Keratinocyte (primary cell): ENCODE data around the gene DEF6. TPM values are rescaled to one million over a fixed set of nuclear protein-coding genes. Genes with fewer than 3 reads are reported as not detected.

Experiments used
- DNase-seq: peaks from one replicate; pipeline ENCODE4 v3.0.0-alpha.2; 2011; ENCODE audit warnings: low read depth, missing footprints, low spot score
- FAIRE-seq: peaks from 2 replicates; lab custom pipeline; 2011; peaks lifted over from hg19 to GRCh38; lab: Jason Lieb, UNC
- H2AFZ ChIP-seq: 2 replicates; pipeline ENCODE4 v1.6.0; 2012; ENCODE audit warnings: low read length, control low read depth, inconsistent platforms; ENCODE audit not compliant: control insufficient read depth
- H3K27ac ChIP-seq: 2 replicates; pipeline ENCODE4 v1.5.1; 2011; ENCODE audit warnings: low read length; ENCODE audit not compliant: control insufficient read depth, insufficient read depth
- H3K27me3 ChIP-seq: 3 replicates; pipeline ENCODE4 v1.6.0; 2011; ENCODE audit warnings: low read length; ENCODE audit not compliant: control insufficient read depth, insufficient read depth; ENCODE audit errors: extremely low read depth
- H3K36me3 ChIP-seq, 2 experiments: 2 replicates in 1 of 2; 3 replicates in 1 of 2; pipeline ENCODE4 v1.5.1; 2011; ENCODE audit warnings: low read length in 2 of 2, mild to moderate bottlenecking in 1 of 2; ENCODE audit not compliant: control insufficient read depth in 2 of 2, insufficient read depth in 2 of 2; ENCODE audit errors: extremely low read depth in 1 of 2
- H3K4me1 ChIP-seq: 3 replicates; pipeline ENCODE4 v1.5.1; 2011; ENCODE audit warnings: low read length; ENCODE audit not compliant: control insufficient read depth, insufficient read depth; ENCODE audit errors: extremely low read depth
- H3K4me2 ChIP-seq: 3 replicates; pipeline ENCODE4 v1.6.0; 2011; ENCODE audit warnings: low read depth, low read length; ENCODE audit not compliant: control insufficient read depth, insufficient read depth; ENCODE audit errors: extremely low read depth
- H3K4me3 ChIP-seq, 3 experiments: fragments of 200-600 bp in 1 of 3; sonication (generic) in 1 of 3; 2 replicates in 2 of 3; 3 replicates in 1 of 3; pipeline ENCODE4 v1.5.1; 2011 to 2016; ENCODE audit warnings: low read length in 3 of 3, mild to moderate bottlenecking in 3 of 3, control low read depth in 2 of 3, inconsistent platforms in 1 of 3, low read depth in 1 of 3, mixed read lengths in 1 of 3, mixed run types in 1 of 3, moderate library complexity in 1 of 3; ENCODE audit not compliant: control insufficient read depth in 2 of 3, insufficient read depth in 2 of 3; ENCODE audit errors: extremely low read depth in 1 of 3
- H3K79me2 ChIP-seq: 2 replicates; pipeline ENCODE4 v1.6.0; 2012; ENCODE audit warnings: low read length; ENCODE audit not compliant: control insufficient read depth, insufficient read depth
- H3K9ac ChIP-seq: 3 replicates; pipeline ENCODE4 v1.6.0; 2011; ENCODE audit warnings: low read length; ENCODE audit not compliant: control insufficient read depth, insufficient read depth; ENCODE audit errors: extremely low read depth
- H3K9me1 ChIP-seq: 3 replicates; pipeline ENCODE4 v1.6.0; 2011; ENCODE audit warnings: low read length; ENCODE audit not compliant: control insufficient read depth, insufficient read depth; ENCODE audit errors: extremely low read depth
- H3K9me3 ChIP-seq: 2 replicates; pipeline ENCODE4 v1.5.1; 2012; ENCODE audit warnings: low read depth, low read length; ENCODE audit not compliant: control insufficient read depth
- H4K20me1 ChIP-seq: 3 replicates; pipeline ENCODE4 v1.6.0; 2011; ENCODE audit warnings: low read length; ENCODE audit not compliant: control insufficient read depth, insufficient read depth; ENCODE audit errors: extremely low read depth
- CTCF ChIP-seq, 3 experiments: IDR thresholded peaks in 1 of 3; conservative IDR thresholded peaks in 1 of 3; optimal IDR thresholded peaks in 1 of 3; 2 replicates in 2 of 3; 3 replicates in 1 of 3; pipeline versions ENCODE3 to v1.5.1; 2011; ENCODE audit warnings: low read length in 3 of 3, mild to moderate bottlenecking in 3 of 3, moderate library complexity in 2 of 3, control low read depth in 1 of 3, inconsistent platforms in 1 of 3; ENCODE audit not compliant: insufficient read depth in 2 of 3; ENCODE audit errors: extremely low read depth in 1 of 3
- EZH2 ChIP-seq: IDR thresholded peaks from one replicate; pipeline ENCODE4 v1.6.1; 2012; ENCODE audit warnings: inconsistent platforms, mild to moderate bottlenecking, low read length, moderate library complexity
- dilution Hi-C: fragments of 300-500 bp; cut with MboI; formaldehyde crosslinking; loops from one replicate; pipeline ENCODE4 v1.7.0; 2020; ENCODE audit warnings: low sequenced_read_pairs; ENCODE audit not compliant: extremely low pct_ligation_motif_present
- polyA plus RNA-seq, 5 experiments: library from polyadenylated mRNA; depleted of rRNA in 3 of 5; stranded (reverse) in 3 of 5; stranded (forward) in 1 of 5; unstranded in 1 of 5; fragments of >200 nt; gene quantifications; 1 replicate in 1 of 5; 2 replicates in 3 of 5; 3 replicates in 1 of 5; pipeline versions ENCODE4 v1.2.1 to v1.2.3, GENCODE V29; 2011 to 2012; ENCODE audit warnings: missing spikeins in 2 of 5, low read depth in 1 of 5, low replicate concordance in 1 of 5

The DEF6 gene
- polyA plus RNA-seq, 1 donor (not counting 4 experiments of a cell fraction or from before 2014, with no cell fraction given), result 17.3 TPM

- Histone ChIP-seq H3K9me3 (no peaks in the 10 kb centered on the region), H4K20me1 (no peaks in the 10 kb centered on the region), H3K27me3 (no peaks in the 10 kb centered on the region), H3K9ac (no peak overlapping the region), H3K27ac (peak overlapping the region; percentile 62), H2AFZ (no peak overlapping the region), H3K36me3 (peaks cover 4 to 10% of the 10 kb centered on the region in 2 experiments), H3K4me3 (no peak overlapping the region), H3K9me1 (peaks cover 4% of the 10 kb centered on the region), H3K79me2 (peaks cover 37% of the 10 kb centered on the region), H3K4me2 (peak overlapping the region; percentile 73), H3K4me1 (peaks cover 20% of the 10 kb centered on the region)
- no peak for TF ChIP-seq CTCF (optimal IDR thresholded peaks at IDR 0.05 in 1 of 3, IDR thresholded peaks at IDR 0.05 in 1 of 3, conservative IDR thresholded peaks at IDR 0.05 in 1 of 3; ENCODE audit: extremely low read depth in 1 of 3, insufficient read depth in 2 of 3, low read length in 3 of 3)
- no peak for TF ChIP-seq EZH2
- dilution Hi-C loops, result no loop called here
- FAIRE-seq (no peak), DNase-seq (no peak)
These were observed 43.9 kb downstream of the DEF6 start for GRCh38 chr6:35341557-35341956.

- H3K4me1 ChIP-seq, result peaks cover 20% of the 10 kb centered on the region
- peak within 1 kb of the TSS; percentile 82 for H2AFZ ChIP-seq
- H3K79me2 ChIP-seq, result peaks cover 40% of the 10 kb centered on the region
- H4K20me1 ChIP-seq, result no peaks in the 10 kb centered on the region
- peak within 1 kb of the TSS; percentile 68 to 90 (median 81) for H3K4me3 ChIP-seq
- DNase-seq, result peak; percentile 85
- TF ChIP-seq CTCF (optimal IDR thresholded peaks at IDR 0.05 in 1 of 3, IDR thresholded peaks at IDR 0.05 in 1 of 3, conservative IDR thresholded peaks at IDR 0.05 in 1 of 3; ENCODE audit: extremely low read depth in 1 of 3, insufficient read depth in 2 of 3, low read length in 3 of 3), result peak; percentile 91 to 97 (median 94)
- no peak for TF ChIP-seq EZH2
- peak within 1 kb of the TSS; percentile 99 for H3K4me2 ChIP-seq
- no peaks in the 10 kb centered on the region for H3K9me3 ChIP-seq
- dilution Hi-C loops, result no loop called here
- no peaks in the 10 kb centered on the region for H3K27me3 ChIP-seq
- H3K9ac ChIP-seq, result peak within 1 kb of the TSS; percentile 87
- H3K27ac ChIP-seq, result peak within 1 kb of the TSS; percentile 82
- peaks cover 5% of the 10 kb centered on the region for H3K9me1 ChIP-seq
- FAIRE-seq, result no peak
- peaks cover 4 to 18% of the 10 kb centered on the region in 2 experiments for H3K36me3 ChIP-seq
These were observed 44.9 kb downstream of the DEF6 start, which contains the start of gene PPARD for GRCh38 chr6:35342258-35343091. Gene PPARD (plus strand): TSS chr6:35342558. CDS start chr6:35411088, 68,530 bp downstream.
